ENCODE data around the gene DISC1. TPM values are rescaled to one million over a fixed set of nuclear protein-coding genes. Genes with fewer than 3 reads are reported as not detected.

DISC1 gene
- total RNA-seq: 5.7 and 12.7 TPM in 2 replicates

GRCh38 chr1:231626535-231626950 lies at the start of gene DISC1:
Gene DISC1 (plus strand): TSS chr1:231626790. CDS start chr1:231626868, 78 bp downstream.

Small RNAs within 50 kb of the gene (small RNA-seq; reads per million reads assigned to genes)
- not detected for gene RF02102 (ENCODE audit: low replicate concordance)
- not detected for gene RNU5A-5P (ENCODE audit: low replicate concordance)

Other genes with a start within 250 kb of the DISC1 start
- 41.2 and 44.2 TPM in 2 replicates for gene EGLN1, start 204.5 kb upstream of the DISC1 start, total RNA-seq
- 28.2 and 45.5 TPM in 2 replicates for gene TSNAX, start 98.1 kb upstream of the DISC1 start, total RNA-seq

Measured in placental pericyte (primary cell).